Smooth muscle cell (in vitro differentiated cells): ENCODE results near the gene BIRC7. TPM values are rescaled to one million over a fixed set of nuclear protein-coding genes. Genes with fewer than 3 reads are reported as not detected.

Experiments used
- DNase-seq: peaks from one replicate; lab custom pipeline; 2025; ENCODE audit not compliant: unreplicated experiment; lab: John Stamatoyannopoulos, UW
- H2AFZ ChIP-seq: fragments of 200-600 bp; sonication (generic); 2 replicates; pipeline ENCODE4 v1.6.0; 2016; ENCODE audit warnings: antibody characterized with exemption, low read depth, mild to moderate bottlenecking
- H3F3A ChIP-seq: fragments of 200-600 bp; sonication (generic); 2 replicates; pipeline ENCODE4 v1.6.0; 2017; ENCODE audit warnings: antibody characterized with exemption, low read depth
- H3K27ac ChIP-seq: fragments of 200-600 bp; sonication (generic); 2 replicates; pipeline ENCODE4 v1.5.1; 2016; ENCODE audit warnings: low read depth, mild to moderate bottlenecking
- H3K27me3 ChIP-seq: fragments of 200-600 bp; sonication (generic); 2 replicates; pipeline ENCODE4 v1.6.1; 2016; ENCODE audit warnings: low read depth, mild to moderate bottlenecking
- H3K36me3 ChIP-seq: fragments of 200-600 bp; sonication (generic); 2 replicates; pipeline ENCODE4 v1.5.1; 2016; ENCODE audit warnings: low read depth
- H3K4me1 ChIP-seq: fragments of 200-600 bp; sonication (generic); 2 replicates; pipeline ENCODE4 v1.5.1; 2016; ENCODE audit warnings: low read depth
- H3K4me2 ChIP-seq: fragments of 200-600 bp; sonication (generic); 2 replicates; pipeline ENCODE4 v1.6.0; 2016; ENCODE audit warnings: mild to moderate bottlenecking
- H3K4me3 ChIP-seq: fragments of 200-600 bp; sonication (generic); 2 replicates; pipeline ENCODE4 v1.5.1; 2016; ENCODE audit warnings: mild to moderate bottlenecking
- H3K79me2 ChIP-seq: fragments of 200-600 bp; sonication (generic); 2 replicates; pipeline ENCODE4 v1.6.0; 2016; ENCODE audit warnings: low read depth, mild to moderate bottlenecking
- H3K9ac ChIP-seq: fragments of 200-600 bp; sonication (generic); 2 replicates; pipeline ENCODE4 v1.6.0; 2016; ENCODE audit warnings: low read depth
- H3K9me3 ChIP-seq: fragments of 200-600 bp; sonication (generic); replicated peaks from 2 replicates; pipeline ENCODE4 v1.5.1; 2016; ENCODE audit warnings: low read depth
- H4K20me1 ChIP-seq: fragments of 200-600 bp; sonication (generic); 2 replicates; pipeline ENCODE4 v1.6.0; 2016; ENCODE audit warnings: low read depth
- CTCF ChIP-seq: fragments of 200-600 bp; sonication (generic); IDR thresholded peaks from 2 replicates; pipeline ENCODE4 v1.5.1; 2017; ENCODE audit warnings: borderline replicate concordance, mild to moderate bottlenecking, antibody characterized with exemption; ENCODE audit not compliant: insufficient read depth, poor library complexity, severe bottlenecking
- WGBS: methylation state at CpG from one replicate; pipeline ENCODE4 v1.1.7; 2016; ENCODE audit warnings: low lambda C conversion rate; 5-methylcytosine and 5-hydroxymethylcytosine counted together
- polyA plus RNA-seq: library from polyadenylated mRNA; unstranded; fragments of >200 nt; fragmentation: Nextera tagmentation; extraction: Ambion mirVana; gene quantifications from 2 replicates; pipeline ENCODE4 v1.2.1, GENCODE V29; 2016
- total RNA-seq: library from RNA; depleted of rRNA; stranded (reverse); fragments of >200 nt; gene quantifications from 2 replicates; pipeline ENCODE4 v1.2.3, GENCODE V29; 2014

The BIRC7 gene
- total and polyA plus RNA-seq, 2 experiments from 2014 or later = 5.8 to 10.9 TPM

GRCh38 chr20:63222541-63222940 lies 13.2 kb upstream of the BIRC7 start:
- TF ChIP-seq CTCF = no peak

GRCh38 chr20:63223121-63223825 lies 12.4 kb upstream of the BIRC7 start:
- H3K9ac ChIP-seq = no peak overlapping the region
- no peak overlapping the region for H3K4me3 ChIP-seq
- H3K4me1 ChIP-seq = no peaks in the 10 kb centered on the region
- no peak overlapping the region for H3K4me2 ChIP-seq
- no peaks in the 10 kb centered on the region for H3K79me2 ChIP-seq
- H3K9me3 ChIP-seq = no peaks in the 10 kb centered on the region
- H4K20me1 ChIP-seq = no peaks in the 10 kb centered on the region
- H3K27ac ChIP-seq = no peak overlapping the region
- H2AFZ ChIP-seq = no peak overlapping the region
- WGBS = 44% methylated on average over 12 of the region's 12 CpGs
- no peaks in the 10 kb centered on the region for H3K27me3 ChIP-seq
- no peak for DNase-seq
- no peaks in the 10 kb centered on the region for H3K36me3 ChIP-seq
- peaks cover 5% of the 10 kb centered on the region for H3F3A ChIP-seq
- TF ChIP-seq CTCF = peak; percentile 84

More at GRCh38 chr20:63222541-63222940, 13.2 kb upstream of the BIRC7 start:
- Histone ChIP-seq H3K4me3 (no peak overlapping the region), H2AFZ (no peak overlapping the region), H3K9me3 (no peaks in the 10 kb centered on the region), H3K79me2 (no peaks in the 10 kb centered on the region), H3K27ac (no peak overlapping the region), H4K20me1 (no peaks in the 10 kb centered on the region), H3K4me2 (no peak overlapping the region), H3F3A (peaks cover 5% of the 10 kb centered on the region), H3K9ac (no peak overlapping the region), H3K27me3 (no peaks in the 10 kb centered on the region), H3K36me3 (no peaks in the 10 kb centered on the region), H3K4me1 (no peaks in the 10 kb centered on the region)
- WGBS = 57% methylated on average over 3 of the region's 7 CpGs
- no peak for DNase-seq

GRCh38 chr20:63223826-63224207 lies 11.9 kb upstream of the BIRC7 start:
- Histone ChIP-seq H4K20me1 (no peaks in the 10 kb centered on the region), H3K4me2 (no peak overlapping the region), H3K27me3 (no peaks in the 10 kb centered on the region), H3F3A (peaks cover 5% of the 10 kb centered on the region), H3K9ac (no peak overlapping the region), H3K4me1 (no peaks in the 10 kb centered on the region), H3K4me3 (no peak overlapping the region), H3K27ac (no peak overlapping the region), H3K79me2 (no peaks in the 10 kb centered on the region), H3K36me3 (no peaks in the 10 kb centered on the region), H3K9me3 (no peaks in the 10 kb centered on the region), H2AFZ (no peak overlapping the region)
- TF ChIP-seq CTCF = no peak
- DNase-seq = no peak
- WGBS = 83% methylated on average over 6 of the region's 6 CpGs

- H3K4me1 ChIP-seq = no peaks in the 10 kb centered on the region
- H3K9ac ChIP-seq = no peak overlapping the region
- TF ChIP-seq CTCF = no peak
- H3K27me3 ChIP-seq = no peaks in the 10 kb centered on the region
- no peak for DNase-seq
- no peaks in the 10 kb centered on the region for H4K20me1 ChIP-seq
- H3K36me3 ChIP-seq = no peaks in the 10 kb centered on the region
- 50% methylated on average over 16 of the region's 16 CpGs for WGBS
- H3K79me2 ChIP-seq = no peaks in the 10 kb centered on the region
- H3K4me2 ChIP-seq = peak overlapping the region; percentile 22
- no peak overlapping the region for H3K27ac ChIP-seq
- H2AFZ ChIP-seq = no peak overlapping the region
- no peaks in the 10 kb centered on the region for H3K9me3 ChIP-seq
- H3K4me3 ChIP-seq = no peak overlapping the region
- peaks cover 5% of the 10 kb centered on the region for H3F3A ChIP-seq
These were observed 11.2 kb upstream of the BIRC7 start for GRCh38 chr20:63224412-63225081.
